ENCODE data around the gene PKNOX2.

DNA sequence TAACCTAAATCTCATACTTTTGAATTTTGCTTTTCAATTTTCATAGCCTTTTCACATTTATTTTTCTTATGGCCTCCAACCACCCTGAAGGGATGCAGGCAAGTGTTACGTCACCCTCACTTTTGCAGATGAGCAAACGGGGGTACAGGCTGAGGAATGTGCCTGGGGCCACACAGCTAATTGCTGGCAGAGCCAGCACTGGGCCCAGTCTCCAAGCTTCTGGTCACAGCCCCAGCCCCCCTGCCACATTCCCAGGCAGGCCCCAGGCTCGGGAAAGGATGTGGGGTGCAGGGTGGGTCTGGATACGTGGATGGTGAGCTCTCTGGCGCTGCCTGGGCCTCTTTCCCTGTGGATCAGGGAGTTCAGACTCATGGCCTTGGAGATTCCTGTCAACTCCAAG lies 138.6 kb downstream of the PKNOX2 start:
- TF ChIP-seq, protein P1, sequence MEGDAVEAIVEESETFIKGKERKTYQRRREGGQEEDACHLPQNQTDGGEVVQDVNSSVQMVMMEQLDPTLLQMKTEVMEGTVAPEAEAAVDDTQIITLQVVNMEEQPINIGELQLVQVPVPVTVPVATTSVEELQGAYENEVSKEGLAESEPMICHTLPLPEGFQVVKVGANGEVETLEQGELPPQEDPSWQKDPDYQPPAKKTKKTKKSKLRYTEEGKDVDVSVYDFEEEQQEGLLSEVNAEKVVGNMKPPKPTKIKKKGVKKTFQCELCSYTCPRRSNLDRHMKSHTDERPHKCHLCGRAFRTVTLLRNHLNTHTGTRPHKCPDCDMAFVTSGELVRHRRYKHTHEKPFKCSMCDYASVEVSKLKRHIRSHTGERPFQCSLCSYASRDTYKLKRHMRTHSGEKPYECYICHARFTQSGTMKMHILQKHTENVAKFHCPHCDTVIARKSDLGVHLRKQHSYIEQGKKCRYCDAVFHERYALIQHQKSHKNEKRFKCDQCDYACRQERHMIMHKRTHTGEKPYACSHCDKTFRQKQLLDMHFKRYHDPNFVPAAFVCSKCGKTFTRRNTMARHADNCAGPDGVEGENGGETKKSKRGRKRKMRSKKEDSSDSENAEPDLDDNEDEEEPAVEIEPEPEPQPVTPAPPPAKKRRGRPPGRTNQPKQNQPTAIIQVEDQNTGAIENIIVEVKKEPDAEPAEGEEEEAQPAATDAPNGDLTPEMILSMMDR (IDR thresholded peaks at IDR 0.05) = no peak
- TF ChIP-seq POLR2AphosphoS5 (IDR thresholded peaks at IDR 0.05) (no peak), POLR2A (IDR thresholded peaks at IDR 0.05) (no peak), EP300 (IDR thresholded peaks at IDR 0.05) (no peak)

All from gastroesophageal sphincter (tissue), 3 donors.